ENCODE measurements around the gene RABGAP1L. TPM values are rescaled to one million over a fixed set of nuclear protein-coding genes. Genes with fewer than 3 reads are reported as not detected.
A peak's percentile ranks its signal among the peaks of the same experiment; 100 is the strongest.
"Not testable (repeated sequence)": the region's sequence is repeated elsewhere in the genome, so short reads cannot be mapped to it uniquely, and the experiment has no call there.

Gene RABGAP1L
- total RNA-seq, 4 donors from 2014 or later = 39.3 to 101 (median 63.7) TPM

DNA sequence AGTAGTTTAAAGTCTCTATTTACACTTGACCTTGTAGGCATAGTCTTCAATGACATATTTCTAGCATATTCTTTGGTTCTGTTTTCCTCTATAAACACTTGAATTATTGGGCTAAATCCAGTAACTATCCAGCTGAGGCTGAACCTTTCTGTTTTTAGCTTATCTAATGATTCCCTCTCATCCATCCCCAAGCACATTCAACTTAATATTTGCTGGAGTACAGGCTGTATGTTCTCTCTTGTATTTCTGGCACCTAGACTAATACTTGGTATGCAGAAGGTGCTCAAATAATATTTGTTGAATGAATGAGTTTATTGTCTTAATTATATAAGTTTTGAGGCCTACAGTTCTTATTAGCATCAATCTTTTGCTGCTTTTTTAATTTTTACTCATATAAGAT, 88.7 kb downstream of the RABGAP1L start:
- Histone ChIP-seq H3K4me1 (peaks cover 0 to 8% (median 2%) of the 10 kb centered on the region in 4 donors), H3K36me3 (peaks cover 0 to 30% (median 10%) of the 10 kb centered on the region in 4 donors), H3K4me3 (no peak overlapping the region), H3K27ac (replicated peaks in 1 of 4) (no peak overlapping the region), H3K27me3 (no peaks in the 10 kb centered on the region), H3K9me3 (no peaks in the 10 kb centered on the region)
- intact Hi-C loops (cut with DNase I) = no loop called here
- TF ChIP-seq EP300 (IDR thresholded peaks at IDR 0.05) = no peak
- TF ChIP-seq POLR2A (IDR thresholded peaks at IDR 0.05; ENCODE audit: low read depth) = no peak
- TF ChIP-seq, protein P1, sequence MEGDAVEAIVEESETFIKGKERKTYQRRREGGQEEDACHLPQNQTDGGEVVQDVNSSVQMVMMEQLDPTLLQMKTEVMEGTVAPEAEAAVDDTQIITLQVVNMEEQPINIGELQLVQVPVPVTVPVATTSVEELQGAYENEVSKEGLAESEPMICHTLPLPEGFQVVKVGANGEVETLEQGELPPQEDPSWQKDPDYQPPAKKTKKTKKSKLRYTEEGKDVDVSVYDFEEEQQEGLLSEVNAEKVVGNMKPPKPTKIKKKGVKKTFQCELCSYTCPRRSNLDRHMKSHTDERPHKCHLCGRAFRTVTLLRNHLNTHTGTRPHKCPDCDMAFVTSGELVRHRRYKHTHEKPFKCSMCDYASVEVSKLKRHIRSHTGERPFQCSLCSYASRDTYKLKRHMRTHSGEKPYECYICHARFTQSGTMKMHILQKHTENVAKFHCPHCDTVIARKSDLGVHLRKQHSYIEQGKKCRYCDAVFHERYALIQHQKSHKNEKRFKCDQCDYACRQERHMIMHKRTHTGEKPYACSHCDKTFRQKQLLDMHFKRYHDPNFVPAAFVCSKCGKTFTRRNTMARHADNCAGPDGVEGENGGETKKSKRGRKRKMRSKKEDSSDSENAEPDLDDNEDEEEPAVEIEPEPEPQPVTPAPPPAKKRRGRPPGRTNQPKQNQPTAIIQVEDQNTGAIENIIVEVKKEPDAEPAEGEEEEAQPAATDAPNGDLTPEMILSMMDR (IDR thresholded peaks at IDR 0.05) = no peak
- TF ChIP-seq POLR2AphosphoS5 (IDR thresholded peaks at IDR 0.05) = no peak
- no peak for DNase-seq (ENCODE audit: extremely low spot score)

DNA sequence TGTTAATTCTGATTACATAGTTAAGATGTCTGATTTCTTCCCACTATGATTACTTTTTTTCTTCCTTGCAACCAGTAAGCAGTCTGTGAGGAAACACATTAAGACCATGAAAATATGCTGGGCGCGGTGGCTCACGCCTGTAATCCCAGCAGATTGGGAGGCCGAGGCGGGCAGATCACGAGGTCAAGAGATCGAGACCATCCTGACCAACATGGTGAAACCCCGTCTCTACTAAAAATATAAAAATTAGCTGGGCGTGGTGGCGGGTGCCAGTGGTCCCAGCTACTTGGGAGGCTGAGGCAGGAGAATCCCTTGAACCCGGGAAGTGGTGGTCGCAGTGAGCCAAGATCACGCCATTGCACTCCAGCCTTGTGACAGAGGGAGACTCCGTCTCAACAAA, 97.1 kb downstream of the RABGAP1L start:
- H3K27me3 ChIP-seq; H3K27ac ChIP-seq (replicated peaks in 1 of 4); DNase-seq (ENCODE audit: extremely low spot score); H3K4me1 ChIP-seq; H3K9me3 ChIP-seq; H3K4me3 ChIP-seq; intact Hi-C loops (cut with DNase I): not testable (repeated sequence)
- 90% methylated on average over 14 of the region's 14 CpGs for WGBS
- peaks cover 0 to 21% (median 2%) of the 10 kb centered on the region in 4 donors for H3K36me3 ChIP-seq

DNA sequence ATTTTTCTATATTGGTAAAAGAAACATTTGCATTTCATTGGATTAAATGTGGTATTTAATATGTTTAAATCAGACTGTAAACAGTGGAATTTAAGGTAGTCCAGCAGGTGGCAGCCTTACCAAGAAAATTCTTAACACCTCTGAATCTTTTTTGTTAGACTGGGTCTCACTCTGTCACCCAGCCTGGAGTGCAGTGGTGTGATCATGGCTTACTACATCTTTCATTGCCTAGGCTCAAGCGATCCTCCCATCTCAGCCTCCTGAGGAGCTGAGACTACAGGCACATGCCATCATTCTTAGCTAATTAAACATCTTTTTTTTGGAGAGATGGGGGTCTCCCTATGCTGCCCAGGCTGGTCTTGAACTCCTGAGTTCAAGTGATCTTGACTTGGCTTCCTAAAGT, 98.8 kb downstream of the RABGAP1L start:
- Histone ChIP-seq H3K4me3 (no peak overlapping the region), H3K4me1 (peaks cover 0 to 4% (median 0%) of the 10 kb centered on the region in 4 donors), H3K36me3 (peaks cover 0 to 14% (median 2%) of the 10 kb centered on the region in 4 donors), H3K27me3 (no peaks in the 10 kb centered on the region), H3K9me3 (no peaks in the 10 kb centered on the region), H3K27ac (replicated peaks in 1 of 4) (no peak overlapping the region)
- intact Hi-C loops (cut with DNase I) = no loop called here
- WGBS = 80% methylated on average over 1 of the region's 1 CpG
- DNase-seq (ENCODE audit: extremely low spot score) = no peak
- TF ChIP-seq POLR2A (IDR thresholded peaks at IDR 0.05; ENCODE audit: low read depth) = no peak
- TF ChIP-seq, protein P1 (IDR thresholded peaks at IDR 0.05) = peak; percentile 48 to 54 (median 51)
- no peak for TF ChIP-seq POLR2AphosphoS5 (IDR thresholded peaks at IDR 0.05)
- no peak for TF ChIP-seq EP300 (IDR thresholded peaks at IDR 0.05)

DNA sequence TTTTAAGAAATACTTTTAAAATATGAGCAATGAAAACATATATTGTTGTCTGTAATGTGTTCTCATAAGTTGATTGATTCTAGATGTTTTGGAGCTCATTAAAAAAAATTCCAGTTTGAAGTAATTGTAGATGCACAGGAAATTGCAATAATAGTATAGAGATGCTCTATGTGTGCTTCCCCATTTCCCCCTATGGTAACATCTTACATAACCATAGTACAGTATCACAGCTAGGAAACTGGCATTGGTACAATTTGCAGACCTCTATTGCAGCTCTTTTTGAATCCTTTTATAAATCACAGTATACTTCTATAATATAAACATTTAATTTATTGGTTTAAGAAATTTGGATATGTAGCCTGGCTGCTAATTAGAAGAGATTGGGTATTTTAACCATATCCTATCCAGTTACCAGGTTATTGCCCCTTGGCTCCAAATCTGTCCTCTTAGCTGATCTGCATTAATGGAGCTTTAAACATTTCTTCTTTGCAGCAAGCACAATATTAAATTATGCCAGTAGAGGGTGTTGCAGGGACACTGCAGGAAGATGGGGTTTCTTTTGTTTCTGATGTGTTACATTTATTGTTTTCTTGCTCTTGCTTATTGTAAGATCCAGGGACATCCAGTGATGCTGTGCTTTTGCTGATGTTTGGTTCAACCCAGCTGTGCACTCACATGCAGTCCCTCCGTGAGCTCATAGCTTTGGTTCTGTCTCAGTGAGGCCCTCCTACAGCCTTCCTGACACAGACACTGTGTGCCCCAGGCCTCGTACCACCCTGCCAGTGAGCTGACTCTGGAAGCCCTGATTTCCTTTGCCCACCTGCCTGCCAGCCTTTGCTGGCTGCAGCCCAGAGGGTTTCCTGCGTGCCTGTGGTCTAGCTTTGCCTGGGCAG, 103.3 kb downstream of the RABGAP1L start:
- Histone ChIP-seq H3K9me3 (no peaks in the 10 kb centered on the region), H3K36me3 (no peaks in the 10 kb centered on the region), H3K27me3 (no peaks in the 10 kb centered on the region), H3K27ac (replicated peaks in 1 of 4) (no peak overlapping the region), H3K4me1 (peaks cover 5 to 12% (median 9%) of the 10 kb centered on the region in 4 donors), H3K4me3 (no peak overlapping the region)
- WGBS = 67% methylated on average over 3 of the region's 3 CpGs
- no peak for DNase-seq (ENCODE audit: extremely low spot score)
- intact Hi-C loops (cut with DNase I) = loop anchor here (5.0 kb wide), 1 partner anchor 480 kb away; no protein-coding TSS in a partner anchor
- TF ChIP-seq, protein P1 (IDR thresholded peaks at IDR 0.05) = peak; percentile 49 to 74 (median 58)
- TF ChIP-seq POLR2AphosphoS5 (IDR thresholded peaks at IDR 0.05) = no peak

DNA sequence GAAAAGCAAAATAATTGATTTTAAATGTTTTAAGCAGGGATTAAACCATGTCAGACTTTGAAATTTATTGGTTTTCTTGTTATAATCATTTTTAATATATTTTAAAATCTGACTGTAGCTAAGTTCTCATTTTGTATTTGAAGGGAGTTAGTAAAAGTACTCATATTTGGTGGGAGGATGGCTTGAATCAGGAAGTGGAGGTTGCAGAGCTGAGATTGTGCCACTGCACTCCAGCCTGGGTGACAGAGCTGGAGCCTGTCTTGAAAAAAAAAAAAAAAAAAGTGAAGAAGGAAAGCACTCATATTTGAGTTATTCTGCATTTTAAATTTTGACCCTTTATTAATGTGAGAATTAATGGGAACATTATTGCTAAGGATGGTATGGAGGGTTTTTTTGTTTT, 106.0 kb downstream of the RABGAP1L start:
- Histone ChIP-seq H3K4me3 (no peak overlapping the region), H3K36me3 (peaks cover 0 to 5% (median 0%) of the 10 kb centered on the region in 4 donors), H3K27me3 (no peaks in the 10 kb centered on the region), H3K4me1 (peaks cover 5 to 12% (median 10%) of the 10 kb centered on the region in 4 donors), H3K9me3 (no peaks in the 10 kb centered on the region), H3K27ac (replicated peaks in 1 of 4) (no peak overlapping the region)
- intact Hi-C loops (cut with DNase I) = no loop called here
- DNase-seq (ENCODE audit: extremely low spot score) = no peak
- TF ChIP-seq POLR2A (IDR thresholded peaks at IDR 0.05; ENCODE audit: low read depth) (no peak), EP300 (IDR thresholded peaks at IDR 0.05) (no peak), POLR2AphosphoS5 (IDR thresholded peaks at IDR 0.05) (no peak)
- TF ChIP-seq, protein P1 (IDR thresholded peaks at IDR 0.05) = no peak
